Measurements from ENCODE around the gene GALNT10.
A peak's percentile ranks its signal among the peaks of the same experiment; 100 is the strongest.

Gene GALNT10

GRCh38 chr5:154447089-154447725 lies 256.7 kb downstream of the GALNT10 start:
- DNase-seq (ENCODE audit: low read depth, low spot score): no peak
- peak overlapping the region; percentile 51 for H3K27ac ChIP-seq

- no peak overlapping the region for H3K27ac ChIP-seq
- DNase-seq (ENCODE audit: low read depth, low spot score): no peak
Observed at GRCh38 chr5:154449786-154450185, 259.3 kb downstream of the GALNT10 start.

- DNase-seq (ENCODE audit: low read depth, low spot score): no peak
- no peak overlapping the region for H3K27ac ChIP-seq
Observed at GRCh38 chr5:154451957-154452356, 261.4 kb downstream of the GALNT10 start.

- no peak for DNase-seq (ENCODE audit: low read depth, low spot score)
- no peak overlapping the region for H3K27ac ChIP-seq
Observed at GRCh38 chr5:154455585-154455984, 265.1 kb downstream of the GALNT10 start.

GRCh38 chr5:154456540-154456939 lies 266.0 kb downstream of the GALNT10 start:
- H3K27ac ChIP-seq: no peak overlapping the region
- no peak for DNase-seq (ENCODE audit: low read depth, low spot score)

GRCh38 chr5:154459015-154459414 lies 268.5 kb downstream of the GALNT10 start:
- DNase-seq (ENCODE audit: low read depth, low spot score): no peak

GRCh38 chr5:154460172-154460571 lies 269.6 kb downstream of the GALNT10 start:
- H3K27ac ChIP-seq: no peak overlapping the region
- no peak for DNase-seq (ENCODE audit: low read depth, low spot score)

More at GRCh38 chr5:154459015-154459414, 268.5 kb downstream of the GALNT10 start:
- no peak overlapping the region for H3K27ac ChIP-seq

- H3K27ac ChIP-seq: no peak overlapping the region
- DNase-seq (ENCODE audit: low read depth, low spot score): no peak
Observed at GRCh38 chr5:154461531-154461930, 271.0 kb downstream of the GALNT10 start.

- no peak overlapping the region for H3K27ac ChIP-seq
- no peak for DNase-seq (ENCODE audit: low read depth, low spot score)
Observed at GRCh38 chr5:154464438-154464837, 273.9 kb downstream of the GALNT10 start.

GRCh38 chr5:154465169-154465568 lies 274.6 kb downstream of the GALNT10 start:
- no peak overlapping the region for H3K27ac ChIP-seq
- DNase-seq (ENCODE audit: low read depth, low spot score): peak; percentile 51

GRCh38 chr5:154466147-154466546 lies 275.6 kb downstream of the GALNT10 start:
- DNase-seq (ENCODE audit: low read depth, low spot score): no peak
- H3K27ac ChIP-seq: no peak overlapping the region

GRCh38 chr5:154466671-154467070 lies 276.1 kb downstream of the GALNT10 start:
- no peak for DNase-seq (ENCODE audit: low read depth, low spot score)
- H3K27ac ChIP-seq: no peak overlapping the region

GRCh38 chr5:154467655-154468354 lies 277.3 kb downstream of the GALNT10 start:
- DNase-seq (ENCODE audit: low read depth, low spot score): no peak
- H3K27ac ChIP-seq: no peak overlapping the region

- no peak overlapping the region for H3K27ac ChIP-seq
- no peak for DNase-seq (ENCODE audit: low read depth, low spot score)
Observed at GRCh38 chr5:154470137-154470536, 279.6 kb downstream of the GALNT10 start.

All from epithelial cell of prostate (primary cell).